ENCODE data around the gene ITGA7.

ITGA7 gene

GRCh38 chr12:55707841-55708694 is at the start of gene ITGA7:
ITGA7 (minus strand) TSS chr12:55707904; CDS start chr12:55707682, 222 bp downstream.
- Histone ChIP-seq H3K27me3 (ENCODE audit: insufficient read depth, poor library complexity, severe bottlenecking) (peaks cover 21% of the 10 kb centered on the region), H3K4me3 (ENCODE audit: severe bottlenecking) (peak within 1 kb of the TSS; percentile 25), H3K27ac (ENCODE audit: poor library complexity, severe bottlenecking) (no peak within 1 kb of the TSS), H3K9me3 (ENCODE audit: severe bottlenecking) (no peaks in the 10 kb centered on the region), H3K4me1 (ENCODE audit: insufficient read depth, poor library complexity, severe bottlenecking) (no peaks in the 10 kb centered on the region), H3K36me3 (ENCODE audit: low read depth) (no peaks in the 10 kb centered on the region)
- DNase-seq (ENCODE audit: low spot score) (no peak), ATAC-seq (ENCODE audit: low read depth) (peak; percentile 74)
- TF ChIP-seq, protein P1, sequence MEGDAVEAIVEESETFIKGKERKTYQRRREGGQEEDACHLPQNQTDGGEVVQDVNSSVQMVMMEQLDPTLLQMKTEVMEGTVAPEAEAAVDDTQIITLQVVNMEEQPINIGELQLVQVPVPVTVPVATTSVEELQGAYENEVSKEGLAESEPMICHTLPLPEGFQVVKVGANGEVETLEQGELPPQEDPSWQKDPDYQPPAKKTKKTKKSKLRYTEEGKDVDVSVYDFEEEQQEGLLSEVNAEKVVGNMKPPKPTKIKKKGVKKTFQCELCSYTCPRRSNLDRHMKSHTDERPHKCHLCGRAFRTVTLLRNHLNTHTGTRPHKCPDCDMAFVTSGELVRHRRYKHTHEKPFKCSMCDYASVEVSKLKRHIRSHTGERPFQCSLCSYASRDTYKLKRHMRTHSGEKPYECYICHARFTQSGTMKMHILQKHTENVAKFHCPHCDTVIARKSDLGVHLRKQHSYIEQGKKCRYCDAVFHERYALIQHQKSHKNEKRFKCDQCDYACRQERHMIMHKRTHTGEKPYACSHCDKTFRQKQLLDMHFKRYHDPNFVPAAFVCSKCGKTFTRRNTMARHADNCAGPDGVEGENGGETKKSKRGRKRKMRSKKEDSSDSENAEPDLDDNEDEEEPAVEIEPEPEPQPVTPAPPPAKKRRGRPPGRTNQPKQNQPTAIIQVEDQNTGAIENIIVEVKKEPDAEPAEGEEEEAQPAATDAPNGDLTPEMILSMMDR (IDR thresholded peaks at IDR 0.05; ENCODE audit: poor library complexity, severe bottlenecking): no peak

GRCh38 chr12:55755246-55755645 is 47.5 kb upstream of the ITGA7 start:
- peaks cover 91% of the 10 kb centered on the region for H3K36me3 ChIP-seq (ENCODE audit: low read depth)
- H3K27me3 ChIP-seq (ENCODE audit: insufficient read depth, poor library complexity, severe bottlenecking): no peaks in the 10 kb centered on the region
- ATAC-seq (ENCODE audit: low read depth) (no peak), DNase-seq (ENCODE audit: low spot score) (no peak)
- H3K4me1 ChIP-seq (ENCODE audit: insufficient read depth, poor library complexity, severe bottlenecking): no peaks in the 10 kb centered on the region
- no peaks in the 10 kb centered on the region for H3K9me3 ChIP-seq (ENCODE audit: severe bottlenecking)
- no peak overlapping the region for H3K4me3 ChIP-seq (ENCODE audit: severe bottlenecking)
- TF ChIP-seq, protein P1 (IDR thresholded peaks at IDR 0.05; ENCODE audit: poor library complexity, severe bottlenecking): no peak
- no peak overlapping the region for H3K27ac ChIP-seq (ENCODE audit: poor library complexity, severe bottlenecking)

- Histone ChIP-seq H3K9me3 (ENCODE audit: severe bottlenecking) (no peaks in the 10 kb centered on the region), H3K27ac (ENCODE audit: poor library complexity, severe bottlenecking) (no peak overlapping the region), H3K4me1 (ENCODE audit: insufficient read depth, poor library complexity, severe bottlenecking) (no peaks in the 10 kb centered on the region), H3K36me3 (ENCODE audit: low read depth) (peaks cover 30% of the 10 kb centered on the region), H3K27me3 (ENCODE audit: insufficient read depth, poor library complexity, severe bottlenecking) (no peaks in the 10 kb centered on the region), H3K4me3 (ENCODE audit: severe bottlenecking) (no peak overlapping the region)
- TF ChIP-seq, protein P1 (IDR thresholded peaks at IDR 0.05; ENCODE audit: poor library complexity, severe bottlenecking): no peak
- no peak for ATAC-seq (ENCODE audit: low read depth)
- no peak for DNase-seq (ENCODE audit: low spot score)
These were observed 40.7 kb upstream of the ITGA7 start for GRCh38 chr12:55748230-55748993.

DNA sequence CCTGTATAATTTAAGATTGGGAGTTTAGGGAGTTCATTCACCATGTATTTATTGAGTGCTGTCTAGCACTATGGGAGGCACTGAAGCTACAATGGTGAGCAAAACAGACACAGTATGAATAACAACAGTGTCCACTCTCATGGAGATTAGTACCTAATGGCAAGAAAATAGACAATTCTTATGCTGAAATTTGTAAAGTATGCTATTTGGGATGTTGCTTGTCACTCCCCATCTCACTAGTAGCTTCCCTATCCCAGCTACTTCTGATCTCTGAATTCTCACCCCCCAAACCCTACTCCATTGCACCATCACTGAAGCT is 39.2 kb upstream of the ITGA7 start:
- TF ChIP-seq, protein P1 (IDR thresholded peaks at IDR 0.05; ENCODE audit: poor library complexity, severe bottlenecking): no peak
- ATAC-seq (ENCODE audit: low read depth) (no peak), DNase-seq (ENCODE audit: low spot score) (no peak)
- Histone ChIP-seq H3K9me3 (ENCODE audit: severe bottlenecking) (no peaks in the 10 kb centered on the region), H3K4me1 (ENCODE audit: insufficient read depth, poor library complexity, severe bottlenecking) (no peaks in the 10 kb centered on the region), H3K27me3 (ENCODE audit: insufficient read depth, poor library complexity, severe bottlenecking) (no peaks in the 10 kb centered on the region), H3K4me3 (ENCODE audit: severe bottlenecking) (no peak overlapping the region), H3K27ac (ENCODE audit: poor library complexity, severe bottlenecking) (no peak overlapping the region), H3K36me3 (ENCODE audit: low read depth) (peaks cover 15% of the 10 kb centered on the region)
